ENCODE results near the gene NTNG2.

NTNG2 gene

DNA sequence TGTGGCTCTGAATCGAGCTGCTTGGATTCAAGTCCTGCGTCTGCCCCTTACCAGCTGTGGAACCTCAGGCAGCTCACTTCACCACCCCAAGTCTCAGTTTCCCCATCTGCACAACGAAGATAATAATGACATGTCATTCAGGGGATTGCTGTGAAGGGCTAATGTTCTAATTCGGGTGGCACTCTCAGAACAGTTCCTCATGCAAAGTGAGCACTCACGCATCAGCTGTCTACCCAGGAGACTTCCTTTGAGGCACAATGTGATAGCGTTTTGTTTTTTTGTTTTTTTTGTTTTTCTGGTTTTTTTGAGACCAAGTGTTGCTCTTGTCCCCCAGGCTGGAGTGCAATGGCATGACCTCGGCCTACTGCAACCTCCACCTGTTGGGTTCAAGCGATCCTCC, 56.4 kb downstream of the NTNG2 start:
- TF ChIP-seq, protein P1, sequence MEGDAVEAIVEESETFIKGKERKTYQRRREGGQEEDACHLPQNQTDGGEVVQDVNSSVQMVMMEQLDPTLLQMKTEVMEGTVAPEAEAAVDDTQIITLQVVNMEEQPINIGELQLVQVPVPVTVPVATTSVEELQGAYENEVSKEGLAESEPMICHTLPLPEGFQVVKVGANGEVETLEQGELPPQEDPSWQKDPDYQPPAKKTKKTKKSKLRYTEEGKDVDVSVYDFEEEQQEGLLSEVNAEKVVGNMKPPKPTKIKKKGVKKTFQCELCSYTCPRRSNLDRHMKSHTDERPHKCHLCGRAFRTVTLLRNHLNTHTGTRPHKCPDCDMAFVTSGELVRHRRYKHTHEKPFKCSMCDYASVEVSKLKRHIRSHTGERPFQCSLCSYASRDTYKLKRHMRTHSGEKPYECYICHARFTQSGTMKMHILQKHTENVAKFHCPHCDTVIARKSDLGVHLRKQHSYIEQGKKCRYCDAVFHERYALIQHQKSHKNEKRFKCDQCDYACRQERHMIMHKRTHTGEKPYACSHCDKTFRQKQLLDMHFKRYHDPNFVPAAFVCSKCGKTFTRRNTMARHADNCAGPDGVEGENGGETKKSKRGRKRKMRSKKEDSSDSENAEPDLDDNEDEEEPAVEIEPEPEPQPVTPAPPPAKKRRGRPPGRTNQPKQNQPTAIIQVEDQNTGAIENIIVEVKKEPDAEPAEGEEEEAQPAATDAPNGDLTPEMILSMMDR (IDR thresholded peaks at IDR 0.05; ENCODE audit: low read depth, low read length): no peak
- no peak for DNase-seq (ENCODE audit: low read depth in 2 of 2)
- H3K4me3 ChIP-seq (replicated peaks in 1 of 2; ENCODE audit: low read depth in 2 of 2, low read length in 2 of 2): no peak overlapping the region

DNA sequence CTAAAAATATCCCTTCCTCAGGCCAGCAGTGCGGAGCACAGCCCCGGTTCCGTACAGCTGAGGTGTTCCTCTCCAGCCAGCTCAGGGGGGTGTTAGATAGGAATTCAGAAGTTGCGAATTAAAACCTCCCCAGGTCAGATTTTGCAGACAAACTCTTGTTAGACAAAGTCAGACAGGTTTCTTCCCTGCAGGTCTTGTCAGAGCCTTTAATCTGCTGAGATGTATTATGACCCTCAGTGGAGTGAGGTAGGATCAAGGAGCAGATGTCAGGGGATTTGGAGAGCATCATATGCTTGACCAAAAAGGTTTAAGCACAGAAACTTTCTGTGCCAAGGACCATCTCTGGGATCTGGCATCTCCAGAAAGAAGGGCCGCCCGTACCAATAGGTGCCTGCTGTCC, 60.1 kb downstream of the NTNG2 start:
- no peak for DNase-seq (ENCODE audit: low read depth in 2 of 2)
- H3K4me3 ChIP-seq (replicated peaks in 1 of 2; ENCODE audit: low read depth in 2 of 2, low read length in 2 of 2): no peak overlapping the region
- TF ChIP-seq, protein P1 (IDR thresholded peaks at IDR 0.05; ENCODE audit: low read depth, low read length): no peak

DNA sequence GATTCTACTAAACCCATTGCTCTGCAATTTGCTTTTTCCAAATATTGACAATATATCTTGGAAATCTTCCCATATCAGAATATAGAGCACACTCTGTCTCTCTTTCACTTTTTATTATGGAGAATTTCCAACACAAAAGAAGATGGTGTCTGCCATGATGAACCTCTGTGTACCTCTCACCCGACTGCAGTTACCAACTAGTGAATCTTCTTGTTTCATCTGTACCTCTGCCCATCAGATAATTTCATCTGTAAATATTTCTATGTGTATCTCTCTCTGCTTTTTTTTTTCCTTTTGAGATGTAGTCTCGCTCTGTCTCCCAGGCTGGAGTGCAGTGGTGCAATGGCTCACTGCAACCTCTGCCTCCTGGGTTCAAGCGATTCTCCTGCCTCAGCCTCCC, 62.8 kb downstream of the NTNG2 start:
- TF ChIP-seq, protein P1 (IDR thresholded peaks at IDR 0.05; ENCODE audit: low read depth, low read length): no peak
- H3K4me3 ChIP-seq (replicated peaks in 1 of 2; ENCODE audit: low read depth in 2 of 2, low read length in 2 of 2): no peak overlapping the region
- no peak for DNase-seq (ENCODE audit: low read depth in 2 of 2)

DNA sequence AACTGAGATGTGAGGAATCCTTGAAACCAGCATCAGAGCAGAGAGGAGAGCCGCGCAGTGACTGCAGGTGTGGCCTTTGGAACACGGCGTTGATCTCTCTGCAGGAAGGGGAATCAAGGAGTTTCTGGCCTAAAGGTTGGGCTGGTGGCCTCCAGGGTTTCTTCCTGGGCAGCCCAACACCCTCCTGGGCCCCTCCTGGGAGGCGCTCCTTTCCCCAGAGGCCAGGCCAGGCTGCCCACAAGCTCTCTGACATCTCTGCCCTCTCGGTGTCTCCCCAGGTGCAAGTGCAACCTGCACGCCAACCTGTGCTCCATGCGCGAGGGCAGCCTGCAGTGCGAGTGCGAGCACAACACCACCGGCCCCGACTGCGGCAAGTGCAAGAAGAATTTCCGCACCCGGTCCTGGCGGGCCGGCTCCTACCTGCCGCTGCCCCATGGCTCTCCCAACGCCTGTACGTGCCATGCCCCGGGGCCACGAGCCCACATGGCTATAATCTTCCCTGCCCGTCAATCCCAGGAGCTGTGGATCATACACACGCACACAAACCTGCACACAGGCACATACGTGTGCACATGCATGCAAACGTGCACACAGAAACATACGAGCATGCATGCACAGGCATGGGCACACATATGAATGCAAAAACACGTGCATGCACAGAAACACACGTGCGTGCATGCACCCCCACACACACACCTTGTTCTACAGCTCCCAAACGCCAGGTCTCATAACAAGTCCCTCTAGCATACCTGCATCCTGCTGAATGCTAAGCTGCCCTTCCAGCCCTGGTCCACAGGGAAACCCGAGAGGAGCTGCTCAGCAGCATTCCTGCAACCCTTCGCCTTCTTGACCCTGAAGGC, 64.9 kb downstream of the NTNG2 start:
- TF ChIP-seq, protein P1 (IDR thresholded peaks at IDR 0.05; ENCODE audit: low read depth, low read length): no peak
- DNase-seq (ENCODE audit: low read depth in 2 of 2): no peak
- H3K4me3 ChIP-seq (replicated peaks in 1 of 2; ENCODE audit: low read depth in 2 of 2, low read length in 2 of 2): no peak overlapping the region

DNA sequence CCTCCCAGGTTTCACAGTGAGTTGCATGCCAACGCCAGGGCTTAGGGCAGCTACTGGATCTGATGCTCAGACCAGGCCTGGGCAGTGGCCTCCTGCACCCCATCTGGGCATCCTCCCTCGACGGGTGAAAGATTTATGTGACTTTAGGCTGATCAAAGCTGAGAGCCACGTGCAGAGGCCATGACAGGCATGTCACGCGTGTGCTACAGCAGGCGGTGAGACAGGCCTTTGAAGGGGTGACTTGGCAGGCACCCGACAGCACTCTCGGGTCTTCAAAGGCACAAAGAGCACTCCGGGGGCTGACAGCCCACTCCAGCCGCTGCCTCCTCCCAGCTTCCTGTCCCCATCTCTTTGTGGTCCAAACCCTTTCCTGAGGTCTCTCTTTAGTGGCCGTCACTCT, 66.2 kb downstream of the NTNG2 start:
- H3K4me3 ChIP-seq (replicated peaks in 1 of 2; ENCODE audit: low read depth in 2 of 2, low read length in 2 of 2): no peak overlapping the region
- no peak for DNase-seq (ENCODE audit: low read depth in 2 of 2)
- TF ChIP-seq, protein P1 (IDR thresholded peaks at IDR 0.05; ENCODE audit: low read depth, low read length): no peak

DNA sequence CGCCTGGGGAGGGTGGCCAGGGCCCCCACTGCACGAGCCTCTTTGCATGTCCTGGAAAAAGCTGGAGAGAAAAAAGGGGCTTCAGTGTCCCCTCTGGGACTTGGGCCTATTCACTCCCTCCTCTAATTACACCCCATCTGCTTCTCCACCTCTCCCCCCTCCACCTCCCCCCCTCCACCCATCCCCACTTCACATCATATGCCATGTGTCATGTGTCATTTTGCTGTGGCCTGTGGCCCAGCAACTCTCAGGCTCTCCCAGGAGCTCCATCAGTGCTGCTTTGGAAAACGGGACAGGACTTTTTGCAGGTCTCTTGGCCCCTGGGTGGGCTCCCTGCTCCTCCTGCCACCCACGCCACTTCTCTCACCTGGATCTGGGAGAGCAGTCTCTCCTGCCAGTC, 68.7 kb downstream of the NTNG2 start:
- TF ChIP-seq, protein P1 (IDR thresholded peaks at IDR 0.05; ENCODE audit: low read depth, low read length): no peak
- no peak overlapping the region for H3K4me3 ChIP-seq (replicated peaks in 1 of 2; ENCODE audit: low read depth in 2 of 2, low read length in 2 of 2)
- no peak for DNase-seq (ENCODE audit: low read depth in 2 of 2)

Measured in cardiac fibroblast (primary cell).